ENCODE results near the gene BABAM2. TPM values are rescaled to one million over a fixed set of nuclear protein-coding genes. Genes with fewer than 3 reads are reported as not detected.
A peak's percentile ranks its signal among the peaks of the same experiment; 100 is the strongest.

Gene BABAM2
- total RNA-seq, 1 donor = 42.0 TPM

GRCh38 chr2:27940982-27941381 is 50.5 kb downstream of the BABAM2 start:
- Histone ChIP-seq H3K27ac (ENCODE audit: low read depth, low read length) (no peak overlapping the region), H3K9me3 (ENCODE audit: low read depth, low read length) (no peaks in the 10 kb centered on the region), H2AFZ (ENCODE audit: low read length) (no peak overlapping the region), H3K4me2 (ENCODE audit: insufficient read depth, low read length) (no peak overlapping the region), H4K20me1 (ENCODE audit: insufficient read depth, low read length) (no peaks in the 10 kb centered on the region), H3K79me2 (ENCODE audit: insufficient read depth, low read length) (peaks cover 2% of the 10 kb centered on the region), H3K4me3 (ENCODE audit: insufficient read depth, low read length) (no peak overlapping the region), H3K27me3 (ENCODE audit: insufficient read depth, low read length) (no peaks in the 10 kb centered on the region), H3K36me3 (ENCODE audit: insufficient read depth, low read length) (no peaks in the 10 kb centered on the region), H3K4me1 (ENCODE audit: insufficient read depth, low read length) (peaks cover 3% of the 10 kb centered on the region)
- no peak for DNase-seq (ENCODE audit: insufficient read length, low spot score, missing footprints)
- TF ChIP-seq CTCF (IDR thresholded peaks at IDR 0.05; ENCODE audit: extremely low read depth, low read depth, low read length) = no peak

- Histone ChIP-seq H3K27me3 (ENCODE audit: insufficient read depth, low read length) (no peaks in the 10 kb centered on the region), H2AFZ (ENCODE audit: low read length) (no peak overlapping the region), H3K4me2 (ENCODE audit: insufficient read depth, low read length) (no peak overlapping the region), H4K20me1 (ENCODE audit: insufficient read depth, low read length) (no peaks in the 10 kb centered on the region), H3K79me2 (ENCODE audit: insufficient read depth, low read length) (peaks cover 6% of the 10 kb centered on the region), H3K4me1 (ENCODE audit: insufficient read depth, low read length) (peaks cover 19% of the 10 kb centered on the region), H3K4me3 (ENCODE audit: insufficient read depth, low read length) (no peak overlapping the region), H3K36me3 (ENCODE audit: insufficient read depth, low read length) (no peaks in the 10 kb centered on the region), H3K9me3 (ENCODE audit: low read depth, low read length) (no peaks in the 10 kb centered on the region), H3K27ac (ENCODE audit: low read depth, low read length) (no peak overlapping the region)
- no peak for DNase-seq (ENCODE audit: insufficient read length, low spot score, missing footprints)
- no peak for TF ChIP-seq CTCF (IDR thresholded peaks at IDR 0.05; ENCODE audit: extremely low read depth, low read depth, low read length)
These were observed 52.4 kb downstream of the BABAM2 start for GRCh38 chr2:27942612-27943547.

- no peak for TF ChIP-seq CTCF (IDR thresholded peaks at IDR 0.05; ENCODE audit: extremely low read depth, low read depth, low read length)
- no peaks in the 10 kb centered on the region for H3K36me3 ChIP-seq (ENCODE audit: insufficient read depth, low read length)
- peaks cover 19% of the 10 kb centered on the region for H3K4me1 ChIP-seq (ENCODE audit: insufficient read depth, low read length)
- no peaks in the 10 kb centered on the region for H3K27me3 ChIP-seq (ENCODE audit: insufficient read depth, low read length)
- H3K27ac ChIP-seq (ENCODE audit: low read depth, low read length) = no peak overlapping the region
- H3K79me2 ChIP-seq (ENCODE audit: insufficient read depth, low read length) = peaks cover 4% of the 10 kb centered on the region
- no peak for DNase-seq (ENCODE audit: insufficient read length, low spot score, missing footprints)
- no peaks in the 10 kb centered on the region for H3K9me3 ChIP-seq (ENCODE audit: low read depth, low read length)
- no peak overlapping the region for H3K4me2 ChIP-seq (ENCODE audit: insufficient read depth, low read length)
- H4K20me1 ChIP-seq (ENCODE audit: insufficient read depth, low read length) = no peaks in the 10 kb centered on the region
- peak overlapping the region; percentile 15 for H2AFZ ChIP-seq (ENCODE audit: low read length)
- no peak overlapping the region for H3K4me3 ChIP-seq (ENCODE audit: insufficient read depth, low read length)
These were observed 56.1 kb downstream of the BABAM2 start for GRCh38 chr2:27946530-27947060.

- TF ChIP-seq CTCF (IDR thresholded peaks at IDR 0.05; ENCODE audit: extremely low read depth, low read depth, low read length) = no peak
- Histone ChIP-seq H3K36me3 (ENCODE audit: insufficient read depth, low read length) (no peaks in the 10 kb centered on the region), H3K27me3 (ENCODE audit: insufficient read depth, low read length) (no peaks in the 10 kb centered on the region), H3K4me1 (ENCODE audit: insufficient read depth, low read length) (peaks cover 47% of the 10 kb centered on the region), H2AFZ (ENCODE audit: low read length) (no peak overlapping the region), H3K9me3 (ENCODE audit: low read depth, low read length) (no peaks in the 10 kb centered on the region), H3K79me2 (ENCODE audit: insufficient read depth, low read length) (peaks cover 13% of the 10 kb centered on the region), H3K4me2 (ENCODE audit: insufficient read depth, low read length) (no peak overlapping the region), H3K27ac (ENCODE audit: low read depth, low read length) (no peak overlapping the region), H3K4me3 (ENCODE audit: insufficient read depth, low read length) (no peak overlapping the region), H4K20me1 (ENCODE audit: insufficient read depth, low read length) (no peaks in the 10 kb centered on the region)
- no peak for DNase-seq (ENCODE audit: insufficient read length, low spot score, missing footprints)
These were observed 61.5 kb downstream of the BABAM2 start for GRCh38 chr2:27952070-27952469.

Measured in osteoblast (primary cell).